ENCODE measurements around the gene LRRK2. TPM values are rescaled to one million over a fixed set of nuclear protein-coding genes. Genes with fewer than 3 reads are reported as not detected.

The LRRK2 gene
- total RNA-seq, 1 donor from 2014 or later: 0.26 TPM

- Mint-ChIP-seq H3K4me1 (ENCODE audit: unreplicated experiment) (peaks cover 12% of the 10 kb centered on the region), H3K4me3 (ENCODE audit: unreplicated experiment) (no peak overlapping the region), H3K27ac (ENCODE audit: unreplicated experiment) (no peak overlapping the region), H3K9me3 (ENCODE audit: unreplicated experiment) (no peaks in the 10 kb centered on the region), H3K27me3 (ENCODE audit: unreplicated experiment) (peaks cover 3% of the 10 kb centered on the region), H3K36me3 (ENCODE audit: low read depth, unreplicated experiment) (no peaks in the 10 kb centered on the region)
- TF ChIP-seq, protein P1, sequence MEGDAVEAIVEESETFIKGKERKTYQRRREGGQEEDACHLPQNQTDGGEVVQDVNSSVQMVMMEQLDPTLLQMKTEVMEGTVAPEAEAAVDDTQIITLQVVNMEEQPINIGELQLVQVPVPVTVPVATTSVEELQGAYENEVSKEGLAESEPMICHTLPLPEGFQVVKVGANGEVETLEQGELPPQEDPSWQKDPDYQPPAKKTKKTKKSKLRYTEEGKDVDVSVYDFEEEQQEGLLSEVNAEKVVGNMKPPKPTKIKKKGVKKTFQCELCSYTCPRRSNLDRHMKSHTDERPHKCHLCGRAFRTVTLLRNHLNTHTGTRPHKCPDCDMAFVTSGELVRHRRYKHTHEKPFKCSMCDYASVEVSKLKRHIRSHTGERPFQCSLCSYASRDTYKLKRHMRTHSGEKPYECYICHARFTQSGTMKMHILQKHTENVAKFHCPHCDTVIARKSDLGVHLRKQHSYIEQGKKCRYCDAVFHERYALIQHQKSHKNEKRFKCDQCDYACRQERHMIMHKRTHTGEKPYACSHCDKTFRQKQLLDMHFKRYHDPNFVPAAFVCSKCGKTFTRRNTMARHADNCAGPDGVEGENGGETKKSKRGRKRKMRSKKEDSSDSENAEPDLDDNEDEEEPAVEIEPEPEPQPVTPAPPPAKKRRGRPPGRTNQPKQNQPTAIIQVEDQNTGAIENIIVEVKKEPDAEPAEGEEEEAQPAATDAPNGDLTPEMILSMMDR (IDR thresholded peaks at IDR 0.05; ENCODE audit: unreplicated experiment): no peak
- DNase-seq (ENCODE audit: low spot score): no peak
These were observed 3.9 kb downstream of the LRRK2 start for GRCh38 chr12:40228727-40229126.

DNA sequence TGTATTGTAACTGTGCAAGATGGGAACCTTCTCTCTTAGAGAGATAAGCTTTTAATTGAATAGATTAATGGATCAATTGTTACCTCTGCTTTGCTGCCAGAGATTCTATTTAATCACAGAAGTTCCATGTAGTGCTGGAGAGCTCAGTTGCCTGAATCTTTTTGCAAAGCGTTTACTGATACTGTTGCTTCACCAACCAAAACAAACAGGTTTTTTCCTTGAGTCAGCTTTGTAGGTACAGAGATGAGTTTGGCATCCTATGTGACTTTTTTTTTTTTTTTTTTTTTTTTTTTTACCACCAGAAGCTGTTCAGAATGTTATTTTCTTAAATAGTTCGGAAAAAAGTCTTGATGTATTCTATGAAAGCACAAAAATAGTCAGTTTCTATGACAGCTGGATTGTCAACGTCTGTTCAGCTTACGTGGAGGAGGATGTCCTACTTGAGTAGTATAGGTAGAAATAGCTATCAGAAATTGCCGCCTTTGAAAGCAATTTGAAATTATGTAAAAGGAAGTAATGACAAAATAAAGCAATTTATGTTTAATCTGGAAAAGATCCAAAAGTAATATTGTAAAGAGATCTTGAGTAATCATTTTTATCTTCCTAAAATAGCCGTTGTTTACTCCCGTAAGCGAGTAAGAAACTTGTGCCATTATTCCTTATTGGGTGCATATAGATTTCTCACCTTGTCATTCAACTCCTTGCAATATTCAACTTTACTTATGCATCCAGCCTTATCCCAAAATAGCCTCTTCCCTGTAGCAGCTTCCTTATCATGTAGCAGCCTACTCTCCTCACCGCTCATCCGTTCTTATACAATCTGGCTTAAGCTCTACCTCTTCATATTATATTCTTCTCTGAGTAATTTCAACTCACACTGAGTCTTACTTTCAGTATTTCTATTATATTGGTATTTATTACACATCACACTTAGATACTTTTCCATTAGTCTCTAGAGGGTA is 5.2 kb downstream of the LRRK2 start:
- TF ChIP-seq, protein P1 (IDR thresholded peaks at IDR 0.05; ENCODE audit: unreplicated experiment): no peak
- Mint-ChIP-seq H3K27ac (ENCODE audit: unreplicated experiment) (no peak overlapping the region), H3K36me3 (ENCODE audit: low read depth, unreplicated experiment) (no peaks in the 10 kb centered on the region), H3K9me3 (ENCODE audit: unreplicated experiment) (no peaks in the 10 kb centered on the region), H3K4me1 (ENCODE audit: unreplicated experiment) (peaks cover 8% of the 10 kb centered on the region), H3K4me3 (ENCODE audit: unreplicated experiment) (no peak overlapping the region), H3K27me3 (ENCODE audit: unreplicated experiment) (no peaks in the 10 kb centered on the region)
- DNase-seq (ENCODE audit: low spot score): no peak

DNA sequence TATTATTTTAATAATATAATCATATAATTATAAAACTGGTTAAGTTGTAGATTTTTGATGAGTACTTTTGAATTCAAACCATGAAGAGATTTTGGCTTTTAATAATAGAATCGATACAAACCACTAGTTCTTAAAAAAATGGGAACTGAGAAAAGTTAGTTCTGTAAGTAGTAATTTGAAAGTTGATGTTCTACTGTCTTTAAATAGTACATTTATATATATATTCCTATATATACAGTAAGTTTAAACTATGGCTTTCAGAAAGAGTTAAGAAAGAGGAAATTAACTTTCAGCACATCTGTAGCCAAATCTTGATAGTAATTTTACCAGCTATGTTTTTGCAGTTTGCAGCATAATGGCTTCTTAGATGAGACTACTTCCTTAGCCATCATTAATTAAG is 7.8 kb downstream of the LRRK2 start:
- no peak overlapping the region for H3K4me3 Mint-ChIP-seq (ENCODE audit: unreplicated experiment)
- TF ChIP-seq, protein P1 (IDR thresholded peaks at IDR 0.05; ENCODE audit: unreplicated experiment): no peak
- DNase-seq (ENCODE audit: low spot score): no peak
- no peak overlapping the region for H3K27ac Mint-ChIP-seq (ENCODE audit: unreplicated experiment)
- H3K36me3 Mint-ChIP-seq (ENCODE audit: low read depth, unreplicated experiment): no peaks in the 10 kb centered on the region
- no peaks in the 10 kb centered on the region for H3K27me3 Mint-ChIP-seq (ENCODE audit: unreplicated experiment)
- no peaks in the 10 kb centered on the region for H3K4me1 Mint-ChIP-seq (ENCODE audit: unreplicated experiment)
- no peaks in the 10 kb centered on the region for H3K9me3 Mint-ChIP-seq (ENCODE audit: unreplicated experiment)

DNA sequence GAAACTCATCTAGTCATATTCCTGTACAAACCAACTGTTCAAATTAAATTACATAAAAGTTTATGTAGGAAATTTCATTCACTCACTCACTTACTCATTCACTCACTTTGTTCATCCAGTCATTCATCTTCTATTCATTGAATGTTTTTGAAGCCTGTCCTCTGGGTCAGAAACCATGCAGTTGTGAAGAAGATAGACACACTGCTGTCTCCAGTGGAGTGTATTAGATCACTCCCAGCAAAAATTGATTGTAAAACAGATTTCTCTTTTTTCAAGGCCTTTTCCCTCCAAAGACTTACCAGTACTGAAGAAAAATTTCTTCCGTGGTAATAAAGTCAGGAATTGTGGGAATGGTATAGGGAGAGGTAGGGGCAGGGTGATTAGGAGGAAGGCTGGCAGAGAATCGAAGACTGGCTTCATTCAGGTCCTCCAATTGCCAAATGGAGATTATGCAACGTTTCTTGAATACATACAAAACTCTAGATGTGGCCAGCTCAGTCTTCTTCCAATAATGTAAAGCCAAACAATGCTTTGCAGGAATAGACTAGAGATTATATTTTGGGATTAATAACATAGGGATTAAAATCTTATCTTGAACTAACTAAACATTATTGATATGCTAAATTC is 9.1 kb downstream of the LRRK2 start:
- no peaks in the 10 kb centered on the region for H3K4me1 Mint-ChIP-seq (ENCODE audit: unreplicated experiment)
- no peaks in the 10 kb centered on the region for H3K27me3 Mint-ChIP-seq (ENCODE audit: unreplicated experiment)
- no peaks in the 10 kb centered on the region for H3K36me3 Mint-ChIP-seq (ENCODE audit: low read depth, unreplicated experiment)
- H3K4me3 Mint-ChIP-seq (ENCODE audit: unreplicated experiment): no peak overlapping the region
- no peak overlapping the region for H3K27ac Mint-ChIP-seq (ENCODE audit: unreplicated experiment)
- TF ChIP-seq, protein P1 (IDR thresholded peaks at IDR 0.05; ENCODE audit: unreplicated experiment): no peak
- no peaks in the 10 kb centered on the region for H3K9me3 Mint-ChIP-seq (ENCODE audit: unreplicated experiment)
- DNase-seq (ENCODE audit: low spot score): no peak

Data from endothelial cell (in vitro differentiated cells).